H9 (cell line): Measurements from ENCODE around the gene RIPK4. TPM values are rescaled to one million over a fixed set of nuclear protein-coding genes. Genes with fewer than 3 reads are reported as not detected.

Source experiments
- DNase-seq: peaks from one replicate; pipeline ENCODE4 v3.0.0-alpha.2; 2017
- H2AFZ ChIP-seq: one replicate; pipeline ENCODE4 v1.6.1; 2013; ENCODE audit warnings: mild to moderate bottlenecking, low read length, control low read depth, moderate library complexity
- H2AK5ac ChIP-seq: 2 replicates; pipeline ENCODE4 v1.6.1; 2013; ENCODE audit warnings: low read length, control low read depth, mixed read lengths; ENCODE audit not compliant: insufficient read length
- H2BK120ac ChIP-seq: one replicate; pipeline ENCODE4 v1.6.1; 2013; ENCODE audit warnings: low read depth, mild to moderate bottlenecking, low read length, control low read depth, inconsistent platforms; ENCODE audit not compliant: poor library complexity, severe bottlenecking
- H2BK12ac ChIP-seq: 2 replicates; pipeline ENCODE4 v1.6.1; 2013; ENCODE audit warnings: low read length, control low read depth, mixed read lengths, low read depth; ENCODE audit not compliant: insufficient read length
- H2BK15ac ChIP-seq: 2 replicates; pipeline ENCODE4 v1.6.1; 2013; ENCODE audit warnings: low read depth, low read length, control low read depth
- H2BK20ac ChIP-seq: one replicate; pipeline ENCODE4 v1.6.1; 2013; ENCODE audit warnings: low read depth, mild to moderate bottlenecking, low read length, control low read depth, inconsistent platforms; ENCODE audit not compliant: poor library complexity, severe bottlenecking
- H2BK5ac ChIP-seq: 2 replicates; pipeline ENCODE4 v1.6.1; 2013; ENCODE audit warnings: low read length, control low read depth, mixed read lengths; ENCODE audit not compliant: insufficient read length
- H3K14ac ChIP-seq: 2 replicates; pipeline ENCODE4 v1.6.1; 2013; ENCODE audit warnings: low read length, control low read depth; ENCODE audit not compliant: insufficient read depth
- H3K18ac ChIP-seq: 2 replicates; pipeline ENCODE4 v1.6.1; 2013; ENCODE audit warnings: low read depth, mild to moderate bottlenecking, mixed read lengths, low read length, control low read depth; ENCODE audit not compliant: insufficient read length
- H3K23ac ChIP-seq: 2 replicates; pipeline ENCODE4 v1.6.1; 2013; ENCODE audit warnings: low read length, control low read depth, mixed read lengths, low read depth; ENCODE audit not compliant: insufficient read length
- H3K23me2 ChIP-seq: 2 replicates; pipeline ENCODE4 v1.6.1; 2013; ENCODE audit warnings: low read depth, mild to moderate bottlenecking, mixed read lengths, low read length, control low read depth; ENCODE audit not compliant: insufficient read length, poor library complexity, severe bottlenecking
- H3K27ac ChIP-seq: 2 replicates; pipeline ENCODE4 v1.5.1; 2013; ENCODE audit warnings: low read length, control low read depth, mixed read lengths, low read depth; ENCODE audit not compliant: insufficient read length
- H3K27me3 ChIP-seq: 2 replicates; pipeline ENCODE4 v1.6.1; 2013; ENCODE audit warnings: low read length, control low read depth, inconsistent platforms; ENCODE audit not compliant: insufficient read depth
- H3K4ac ChIP-seq: 2 replicates; pipeline ENCODE4 v1.6.1; 2013; ENCODE audit warnings: low read depth, mild to moderate bottlenecking, control low read depth, inconsistent platforms, low read length, moderate library complexity
- H3K4me1 ChIP-seq: 2 replicates; pipeline ENCODE4 v1.6.1; 2013; ENCODE audit warnings: low read length, control low read depth, inconsistent platforms; ENCODE audit not compliant: insufficient read depth
- H3K4me2 ChIP-seq: 2 replicates; pipeline ENCODE4 v1.6.1; 2013; ENCODE audit warnings: low read length, control low read depth, mixed read lengths; ENCODE audit not compliant: insufficient read length, insufficient read depth
- H3K56ac ChIP-seq: 2 replicates; pipeline ENCODE4 v1.6.1; 2013; ENCODE audit warnings: low read depth, mild to moderate bottlenecking, mixed read lengths, low read length, control low read depth; ENCODE audit not compliant: insufficient read length
- H3K79me1 ChIP-seq: 2 replicates; pipeline ENCODE4 v1.6.1; 2013; ENCODE audit warnings: low read depth, mild to moderate bottlenecking, moderate library complexity, low read length, control low read depth, inconsistent platforms; ENCODE audit not compliant: insufficient read depth, poor library complexity, severe bottlenecking
- H3K79me2 ChIP-seq: 2 replicates; pipeline ENCODE4 v1.6.1; 2013; ENCODE audit warnings: low read length, control low read depth, inconsistent platforms; ENCODE audit not compliant: insufficient read depth
- H3K9ac ChIP-seq: 2 replicates; pipeline ENCODE4 v1.6.1; 2013; ENCODE audit warnings: low read length, control low read depth, mixed read lengths; ENCODE audit not compliant: insufficient read length; ENCODE audit errors: extremely low read depth
- H3K9me3 ChIP-seq: one replicate; pipeline ENCODE4 v1.6.1; 2013; ENCODE audit warnings: low read depth, low read length, inconsistent platforms; ENCODE audit not compliant: control insufficient read depth
- H3T11ph ChIP-seq: one replicate; pipeline ENCODE4 v1.6.1; 2013; ENCODE audit warnings: mild to moderate bottlenecking, low read length, control low read depth, inconsistent platforms
- H4K20me1 ChIP-seq: one replicate; pipeline ENCODE4 v1.6.1; 2013; ENCODE audit not compliant: control insufficient read depth, insufficient read length, insufficient read depth
- H4K5ac ChIP-seq: 2 replicates; pipeline ENCODE4 v1.6.1; 2013; ENCODE audit warnings: low read depth, mild to moderate bottlenecking, mixed read lengths, low read length, control low read depth; ENCODE audit not compliant: insufficient read length
- H4K8ac ChIP-seq: replicated peaks from 2 replicates; pipeline ENCODE4 v1.6.1; 2013; ENCODE audit warnings: low read length, control low read depth, mixed read lengths, low read depth; ENCODE audit not compliant: insufficient read length
- H4K91ac ChIP-seq: 2 replicates; pipeline ENCODE4 v1.6.1; 2013; ENCODE audit warnings: low read depth, mild to moderate bottlenecking, moderate library complexity, mixed read lengths, low read length, control low read depth; ENCODE audit not compliant: insufficient read length
- H3K27ac Mint-ChIP-seq, 3 experiments: 2 replicates in 2 of 3; 3 replicates in 1 of 3; pipeline ENCODE4 v1.8.0; 2020 to 2021; ENCODE audit warnings: mixed read lengths in 3 of 3, mild to moderate bottlenecking in 1 of 3, moderate library complexity in 1 of 3
- H3K27me3 Mint-ChIP-seq: 2 replicates; pipeline ENCODE4 v1.8.0; 2021; ENCODE audit warnings: low read depth, mild to moderate bottlenecking, moderate library complexity, mixed read lengths
- H3K36me3 Mint-ChIP-seq, 3 experiments: 2 replicates in 2 of 3; 3 replicates in 1 of 3; pipeline ENCODE4 v1.8.0; 2020 to 2021; ENCODE audit warnings: low read depth in 3 of 3, mixed read lengths in 3 of 3; ENCODE audit not compliant: insufficient read depth in 1 of 3
- H3K4me1 Mint-ChIP-seq, 2 experiments: 2 replicates each; pipeline ENCODE4 v1.8.0; 2020; ENCODE audit warnings: mixed read lengths in 2 of 2
- H3K4me3 Mint-ChIP-seq, 2 experiments: 2 replicates in 1 of 2; 3 replicates in 1 of 2; pipeline ENCODE4 v1.8.0; 2020 to 2021; ENCODE audit warnings: mild to moderate bottlenecking in 2 of 2, mixed read lengths in 2 of 2, moderate library complexity in 1 of 2
- H3K9me3 Mint-ChIP-seq, 2 experiments: 2 replicates in 1 of 2; 3 replicates in 1 of 2; pipeline ENCODE4 v1.8.0; 2020; ENCODE audit warnings: mild to moderate bottlenecking in 2 of 2, mixed read lengths in 2 of 2, moderate library complexity in 1 of 2
- WGBS: extraction: QIAGEN DNeasy Blood & Tissue Kit; methylation state at CpG from one replicate; pipeline ENCODE4 v1.1.7; 2013; ENCODE audit warnings: missing lambda C conversion rate, low lambda C conversion rate, mixed read lengths; ENCODE audit not compliant: insufficient read length; ENCODE audit errors: extremely low coverage; 5-methylcytosine and 5-hydroxymethylcytosine counted together
- total RNA-seq: library from RNA; stranded (reverse); gene quantifications from 2 replicates; pipeline ENCODE4 v1.2.1, GENCODE V29; 2021
- TF ChIP-seq, protein P1 (sequence below): fragments of 200-600 bp; sonication (generic); conservative IDR thresholded peaks from 3 replicates; pipeline ENCODE4 v1.8.0; 2021; ENCODE audit warnings: antibody characterized with exemption, mild to moderate bottlenecking

RIPK4 gene
- total RNA-seq, 1 experiment from 2014 or later, result 2.9 TPM

DNA sequence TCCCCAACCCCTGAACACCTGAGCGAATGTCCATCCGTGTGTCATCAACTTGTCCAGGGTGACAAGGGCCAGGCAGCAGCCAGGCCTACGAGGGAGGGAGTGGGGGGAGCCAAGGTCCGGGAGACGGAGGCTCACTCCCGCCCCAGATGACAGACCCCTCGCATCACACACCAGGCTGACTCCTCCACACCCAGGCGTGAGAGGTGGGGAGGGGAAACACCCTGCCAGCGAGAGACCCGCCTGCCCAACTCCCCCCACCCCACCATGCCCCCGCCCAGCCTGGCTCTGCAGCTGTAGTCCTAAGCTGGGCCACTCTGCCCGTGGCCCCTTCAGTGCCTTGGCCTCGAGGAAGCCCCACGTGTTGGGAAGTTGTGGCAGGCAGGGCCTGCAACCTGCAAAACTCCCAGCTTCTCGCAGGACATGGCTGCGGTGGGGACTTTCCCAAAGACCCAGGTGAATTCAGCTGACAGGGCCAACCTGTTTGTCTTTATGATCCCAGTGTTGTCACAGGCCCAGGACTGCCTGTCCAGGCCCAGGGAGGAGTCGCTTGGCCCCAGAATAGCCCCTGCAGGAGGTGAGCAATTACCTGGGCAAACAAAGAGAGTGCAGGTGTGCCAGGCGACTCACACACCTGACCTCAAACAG lies 62.9 kb downstream of the RIPK4 start:
- Histone ChIP-seq H3K79me2 (no peaks in the 10 kb centered on the region), H4K91ac (no peak overlapping the region), H3K18ac (no peak overlapping the region), H3K56ac (no peak overlapping the region), H2BK15ac (no peak overlapping the region), H3K23me2 (no peaks in the 10 kb centered on the region), H4K5ac (no peak overlapping the region), H3K23ac (no peak overlapping the region), H3K4me2 (no peak overlapping the region), H3K14ac (no peak overlapping the region), H3K4ac (no peak overlapping the region), H2AK5ac (no peak overlapping the region), H3T11ph (no peak overlapping the region), H2BK5ac (no peak overlapping the region), H4K20me1 (no peaks in the 10 kb centered on the region), H3K79me1 (no peaks in the 10 kb centered on the region), H2BK12ac (no peak overlapping the region), H3K9me3 (no peaks in the 10 kb centered on the region), H3K27me3 (peaks cover 2% of the 10 kb centered on the region; the same call in 1 of the 2 replicates), H2AFZ (no peak overlapping the region), H3K27ac (no peak overlapping the region), H2BK120ac (no peak overlapping the region), H4K8ac (no peak overlapping the region), H3K9ac (no peak overlapping the region), H2BK20ac (no peak overlapping the region), H3K4me1 (no peaks in the 10 kb centered on the region)
- Mint-ChIP-seq H3K9me3 (peaks cover 0 to 7% of the 10 kb centered on the region in 2 experiments; a peak in 3 of 5 replicates), H3K4me1 (peaks cover 15 to 21% of the 10 kb centered on the region in 2 experiments), H3K27ac (no peak overlapping the region), H3K27me3 (peaks cover 13% of the 10 kb centered on the region), H3K4me3 (no peak overlapping the region), H3K36me3 (peaks cover 0 to 4% (median 1%) of the 10 kb centered on the region in 3 experiments; a peak in 3 of 7 replicates)
- TF ChIP-seq, protein P1, sequence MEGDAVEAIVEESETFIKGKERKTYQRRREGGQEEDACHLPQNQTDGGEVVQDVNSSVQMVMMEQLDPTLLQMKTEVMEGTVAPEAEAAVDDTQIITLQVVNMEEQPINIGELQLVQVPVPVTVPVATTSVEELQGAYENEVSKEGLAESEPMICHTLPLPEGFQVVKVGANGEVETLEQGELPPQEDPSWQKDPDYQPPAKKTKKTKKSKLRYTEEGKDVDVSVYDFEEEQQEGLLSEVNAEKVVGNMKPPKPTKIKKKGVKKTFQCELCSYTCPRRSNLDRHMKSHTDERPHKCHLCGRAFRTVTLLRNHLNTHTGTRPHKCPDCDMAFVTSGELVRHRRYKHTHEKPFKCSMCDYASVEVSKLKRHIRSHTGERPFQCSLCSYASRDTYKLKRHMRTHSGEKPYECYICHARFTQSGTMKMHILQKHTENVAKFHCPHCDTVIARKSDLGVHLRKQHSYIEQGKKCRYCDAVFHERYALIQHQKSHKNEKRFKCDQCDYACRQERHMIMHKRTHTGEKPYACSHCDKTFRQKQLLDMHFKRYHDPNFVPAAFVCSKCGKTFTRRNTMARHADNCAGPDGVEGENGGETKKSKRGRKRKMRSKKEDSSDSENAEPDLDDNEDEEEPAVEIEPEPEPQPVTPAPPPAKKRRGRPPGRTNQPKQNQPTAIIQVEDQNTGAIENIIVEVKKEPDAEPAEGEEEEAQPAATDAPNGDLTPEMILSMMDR, result no peak
- DNase-seq, result no peak
- no CpG with 5 or more reads among the region's 18 CpGs for WGBS
